WI38 (cell line): Measurements from ENCODE around the gene AGGF1.
"Not testable (repeated sequence)": the region's sequence is repeated elsewhere in the genome, so short reads cannot be mapped to it uniquely, and the experiment has no call there.

ENCODE experiments used
- H3K4me3 ChIP-seq: 2 replicates; pipeline ENCODE4 v1.5.1; 2011; ENCODE audit warnings: low read depth, mild to moderate bottlenecking, control low read depth, low read length
- TF ChIP-seq, protein P1 (sequence below): IDR thresholded peaks from 2 replicates; pipeline ENCODE4 v1.5.1; 2012; ENCODE audit warnings: low read depth, mild to moderate bottlenecking, control low read depth, low read length

Gene AGGF1

DNA sequence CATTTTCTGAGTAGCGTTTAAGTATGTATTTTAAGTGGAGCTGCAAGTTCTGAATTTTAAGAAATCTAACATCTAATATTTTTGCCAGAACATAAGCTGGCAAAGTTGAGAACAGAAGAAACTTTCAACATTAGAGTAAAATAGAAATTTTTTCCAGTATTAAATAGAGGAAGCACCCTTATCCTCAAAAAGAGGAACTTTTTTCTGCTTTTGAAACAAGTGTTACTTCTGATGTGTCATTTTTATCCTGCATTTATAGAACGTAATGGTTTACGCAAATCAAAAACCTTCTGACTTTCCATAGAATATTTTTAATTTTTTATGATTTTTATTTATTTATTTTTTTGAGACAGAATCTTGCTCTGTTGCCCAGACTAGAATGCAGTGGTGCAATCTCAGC is 35.1 kb downstream of the AGGF1 start:
- no peak overlapping the region for H3K4me3 ChIP-seq
- TF ChIP-seq, protein P1, sequence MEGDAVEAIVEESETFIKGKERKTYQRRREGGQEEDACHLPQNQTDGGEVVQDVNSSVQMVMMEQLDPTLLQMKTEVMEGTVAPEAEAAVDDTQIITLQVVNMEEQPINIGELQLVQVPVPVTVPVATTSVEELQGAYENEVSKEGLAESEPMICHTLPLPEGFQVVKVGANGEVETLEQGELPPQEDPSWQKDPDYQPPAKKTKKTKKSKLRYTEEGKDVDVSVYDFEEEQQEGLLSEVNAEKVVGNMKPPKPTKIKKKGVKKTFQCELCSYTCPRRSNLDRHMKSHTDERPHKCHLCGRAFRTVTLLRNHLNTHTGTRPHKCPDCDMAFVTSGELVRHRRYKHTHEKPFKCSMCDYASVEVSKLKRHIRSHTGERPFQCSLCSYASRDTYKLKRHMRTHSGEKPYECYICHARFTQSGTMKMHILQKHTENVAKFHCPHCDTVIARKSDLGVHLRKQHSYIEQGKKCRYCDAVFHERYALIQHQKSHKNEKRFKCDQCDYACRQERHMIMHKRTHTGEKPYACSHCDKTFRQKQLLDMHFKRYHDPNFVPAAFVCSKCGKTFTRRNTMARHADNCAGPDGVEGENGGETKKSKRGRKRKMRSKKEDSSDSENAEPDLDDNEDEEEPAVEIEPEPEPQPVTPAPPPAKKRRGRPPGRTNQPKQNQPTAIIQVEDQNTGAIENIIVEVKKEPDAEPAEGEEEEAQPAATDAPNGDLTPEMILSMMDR = no peak

DNA sequence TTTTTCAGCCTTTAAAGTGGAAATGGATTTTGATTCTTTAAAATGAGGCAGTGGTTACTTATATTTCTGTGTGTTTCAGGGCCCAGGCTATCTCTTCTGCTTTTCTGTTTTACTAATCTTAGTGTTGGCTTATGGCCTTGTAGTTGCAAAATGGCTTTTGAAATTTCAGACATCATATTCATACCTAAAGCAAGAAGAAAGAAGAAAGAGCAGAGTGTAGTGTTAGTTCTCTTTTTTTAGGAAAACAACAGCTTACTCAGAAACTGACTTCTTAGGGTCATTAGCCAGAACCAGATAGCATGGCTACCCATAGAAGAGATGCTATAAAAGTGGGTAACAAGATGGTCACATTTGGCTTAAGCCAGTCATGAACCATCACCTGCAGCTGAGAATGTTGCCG is 36.0 kb downstream of the AGGF1 start:
- H3K4me3 ChIP-seq = no peak overlapping the region

DNA sequence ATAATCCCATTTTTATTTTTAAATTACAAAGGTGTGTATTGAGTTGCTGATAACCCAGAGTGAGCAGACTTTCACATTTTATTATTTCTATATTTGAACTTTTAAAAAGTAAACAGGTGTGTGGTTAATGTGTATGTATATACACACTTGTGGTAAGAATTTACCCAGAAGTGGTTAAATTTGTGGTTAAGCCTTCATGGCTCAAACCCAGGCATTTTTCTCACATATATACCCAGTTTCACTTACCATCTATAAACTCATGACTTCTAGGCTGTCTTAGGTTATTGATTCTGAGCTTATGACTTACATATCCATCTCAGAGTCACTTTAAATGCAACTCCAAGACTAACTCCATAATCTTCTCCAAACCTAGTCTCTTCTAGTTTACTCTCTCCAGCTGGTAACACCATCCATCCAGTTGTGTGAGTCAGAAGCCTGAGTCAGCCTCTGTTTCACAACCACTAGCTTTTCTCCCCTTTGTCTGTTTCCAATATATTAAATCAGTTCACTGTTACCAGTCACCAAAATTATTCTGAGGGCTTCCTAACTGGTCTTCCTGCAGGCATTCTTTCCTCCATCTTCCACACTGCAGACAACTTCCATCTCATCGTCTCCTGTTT is 36.7 kb downstream of the AGGF1 start:
- TF ChIP-seq, protein P1 = no peak
- no peak overlapping the region for H3K4me3 ChIP-seq

More for the DNA sequence above, 36.0 kb downstream of the AGGF1 start:
- TF ChIP-seq, protein P1 = no peak

DNA sequence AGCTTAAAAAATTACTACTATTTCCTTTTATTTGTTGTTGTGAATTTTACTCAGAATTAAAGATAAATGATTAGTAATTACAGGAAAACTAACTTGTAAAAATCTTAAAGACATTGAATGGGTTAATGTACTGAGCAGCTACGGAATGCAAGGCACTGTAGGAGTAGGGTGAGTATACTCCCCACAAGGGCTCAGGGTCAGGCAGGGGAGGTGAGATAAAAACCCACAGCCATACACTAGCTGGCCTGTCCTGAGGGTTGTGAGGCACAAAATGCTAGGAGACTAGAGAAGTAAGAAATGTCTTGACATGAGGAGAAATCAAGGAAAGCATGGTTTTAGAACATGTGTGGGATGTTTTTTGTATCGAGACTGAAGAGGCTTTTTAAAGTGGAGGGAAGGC is 43.5 kb downstream of the AGGF1 start:
- TF ChIP-seq, protein P1 = no peak

DNA sequence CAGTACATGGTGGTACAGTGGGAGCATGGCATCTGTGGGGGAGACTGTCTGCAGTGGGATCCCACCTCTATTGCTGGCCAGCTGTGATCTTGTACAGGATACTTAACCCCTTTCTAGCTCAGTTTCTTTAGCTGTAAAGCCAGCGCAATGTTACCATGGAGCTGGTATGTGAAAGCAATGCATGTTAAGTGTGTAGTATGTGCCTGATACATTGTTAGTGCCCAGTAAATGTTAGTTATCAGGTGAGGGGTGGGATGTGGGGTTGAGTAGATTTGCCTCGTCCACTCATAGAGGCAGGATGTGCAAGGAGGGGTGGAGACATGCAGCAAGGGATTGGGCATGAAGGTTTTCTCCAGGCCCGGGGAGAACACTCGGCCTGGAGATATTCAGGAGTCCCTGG is 44.5 kb downstream of the AGGF1 start:
- TF ChIP-seq, protein P1 = no peak
- H3K4me3 ChIP-seq = no peak overlapping the region

More for the DNA sequence above, 43.5 kb downstream of the AGGF1 start:
- no peak overlapping the region for H3K4me3 ChIP-seq

DNA sequence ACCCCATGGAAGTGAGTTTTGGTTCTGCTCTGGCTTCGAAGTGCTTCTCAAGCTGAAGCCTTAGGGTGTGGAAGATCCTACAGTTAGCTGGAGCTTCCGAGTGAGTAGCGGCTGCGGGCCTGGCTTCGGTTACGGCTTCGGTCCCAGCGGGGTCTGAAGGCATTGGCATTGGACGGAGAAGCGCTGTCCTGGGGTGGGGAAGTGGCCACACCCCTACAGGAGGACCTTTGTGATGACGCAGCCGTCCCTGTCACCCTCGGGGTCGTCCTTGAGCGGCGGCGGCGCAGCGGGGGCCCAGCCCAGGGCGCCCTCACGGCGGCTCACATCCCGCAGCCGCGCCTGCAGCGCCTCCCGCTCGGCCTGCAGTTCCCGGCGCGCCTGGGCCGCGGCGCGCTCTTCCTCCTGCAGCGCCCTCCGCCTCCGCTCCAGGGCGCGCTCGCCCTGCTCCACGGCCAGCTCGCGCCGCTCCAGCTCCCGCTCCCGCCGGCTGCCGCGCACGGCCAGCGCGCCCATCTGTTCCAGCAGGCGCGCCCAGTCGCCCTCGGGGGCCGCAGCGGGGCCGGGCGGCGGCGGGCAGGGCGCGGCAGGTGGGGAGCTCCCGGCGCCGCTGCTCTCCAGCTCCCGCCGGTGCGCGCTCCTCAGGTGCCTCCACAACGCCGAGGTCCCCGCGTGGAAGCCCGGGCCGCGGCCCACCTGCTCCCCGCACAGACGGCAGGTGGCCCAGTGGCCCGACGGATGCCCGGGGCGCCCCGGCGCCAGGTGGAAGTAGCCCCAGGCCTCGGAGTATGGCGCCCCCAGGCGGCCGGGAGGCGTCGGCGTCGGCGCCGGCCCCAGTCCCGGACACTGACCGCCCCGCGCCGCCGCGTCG is 47.0 kb downstream of the AGGF1 start:
- H3K4me3 ChIP-seq = peak overlapping the region; percentile 49
- TF ChIP-seq, protein P1 = peak; percentile 58

DNA sequence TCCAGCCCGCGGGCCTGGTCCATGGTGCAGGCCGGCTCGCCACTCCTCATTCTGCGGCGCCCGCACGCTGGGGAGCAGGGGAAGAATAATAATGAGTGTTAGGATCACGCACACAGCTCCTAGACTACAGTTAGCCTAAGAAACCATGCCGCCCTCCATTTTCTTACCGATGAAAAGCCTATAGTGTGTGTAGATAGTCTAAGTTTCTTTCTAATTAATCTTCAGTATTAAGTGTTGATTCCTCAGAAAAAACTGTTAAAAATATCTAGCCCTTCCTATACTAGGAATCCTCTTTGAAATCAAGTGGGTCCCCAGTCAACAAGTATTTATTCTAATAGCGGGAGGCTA is 47.6 kb downstream of the AGGF1 start:
- H3K4me3 ChIP-seq = no peak overlapping the region; the same call in 1 of the 2 replicates
- TF ChIP-seq, protein P1 = no peak

DNA sequence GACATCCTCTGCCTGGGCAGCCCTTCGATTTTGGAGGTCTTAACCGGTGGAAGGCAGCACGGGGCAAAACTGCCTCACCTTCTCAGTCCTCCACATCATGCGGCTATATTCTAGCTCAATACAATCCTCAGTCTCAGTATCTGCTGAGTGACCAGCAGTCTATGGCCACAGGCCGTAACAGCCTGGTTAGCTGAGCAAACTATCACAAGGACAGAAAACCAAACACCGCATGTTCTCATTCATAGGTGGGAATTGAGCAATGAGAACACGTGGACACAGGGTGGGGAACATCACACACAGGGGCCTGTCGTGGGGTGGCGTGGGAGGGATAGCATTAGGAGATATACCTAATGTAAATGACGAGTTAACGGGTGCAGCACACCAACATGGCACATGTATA is 50.3 kb downstream of the AGGF1 start:
- not testable (repeated sequence) for H3K4me3 ChIP-seq
